ENCODE results near the gene NEUROG2.
"Not testable (repeated sequence)": the region's sequence is repeated elsewhere in the genome, so short reads cannot be mapped to it uniquely, and the experiment has no call there.

NEUROG2 gene
- 0 to 0.10 (median 0) reads per million in 4 experiments for total RNA-seq

DNA sequence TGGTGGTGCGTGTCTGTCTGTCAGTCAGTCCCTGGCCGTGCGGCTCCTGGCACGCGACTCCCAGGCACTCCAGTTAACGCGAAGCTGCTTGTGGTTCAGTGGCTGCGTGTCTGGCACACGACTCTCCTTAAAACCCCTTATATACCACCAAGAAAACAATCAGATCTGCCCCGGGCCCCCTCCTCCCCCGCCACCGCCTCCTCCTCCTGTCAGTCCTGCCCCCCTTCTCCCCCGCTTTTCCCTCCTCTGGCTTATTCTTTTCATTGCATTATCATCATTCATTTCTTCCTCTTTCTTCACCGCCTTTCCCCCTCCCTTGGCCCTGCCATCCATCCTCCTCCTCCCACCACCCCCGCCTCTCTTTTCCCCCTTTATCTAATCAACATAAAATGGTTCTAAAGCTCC lies at the start of gene NEUROG2:
Gene NEUROG2 (minus strand): TSS at position 115 of the 405 bp plus-strand sequence. CDS start 705 bp downstream, outside the sequence.
- DNase-seq: no peak

GRCh38 chr4:112564706-112565270 lies 48.8 kb upstream of the NEUROG2 start:
- DNase-seq: no peak

- no peak for DNase-seq
These were observed 47.6 kb upstream of the NEUROG2 start for GRCh38 chr4:112563431-112564200.

- DNase-seq: no peak
These were observed 46.4 kb upstream of the NEUROG2 start for GRCh38 chr4:112562254-112562879.

DNA sequence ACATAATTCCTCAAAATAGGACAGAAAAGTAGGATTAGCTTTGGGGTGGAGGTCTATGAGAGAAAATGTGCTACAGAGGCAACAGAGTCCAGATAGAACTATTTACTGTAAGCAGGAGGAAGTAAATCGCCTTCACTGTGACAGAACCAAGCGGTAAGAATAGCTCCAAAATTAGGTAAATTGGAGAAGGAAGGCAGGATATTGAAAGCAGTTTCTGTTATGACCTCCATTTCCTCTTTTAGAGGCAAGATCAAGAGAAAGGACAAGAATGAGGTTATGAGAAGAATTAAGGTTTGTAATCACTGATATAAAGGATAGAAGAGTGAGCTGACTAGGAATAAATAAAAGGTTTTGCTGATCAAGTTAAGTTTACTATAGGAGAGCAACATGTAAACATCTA lies 44.1 kb upstream of the NEUROG2 start:
- DNase-seq: no peak

DNA sequence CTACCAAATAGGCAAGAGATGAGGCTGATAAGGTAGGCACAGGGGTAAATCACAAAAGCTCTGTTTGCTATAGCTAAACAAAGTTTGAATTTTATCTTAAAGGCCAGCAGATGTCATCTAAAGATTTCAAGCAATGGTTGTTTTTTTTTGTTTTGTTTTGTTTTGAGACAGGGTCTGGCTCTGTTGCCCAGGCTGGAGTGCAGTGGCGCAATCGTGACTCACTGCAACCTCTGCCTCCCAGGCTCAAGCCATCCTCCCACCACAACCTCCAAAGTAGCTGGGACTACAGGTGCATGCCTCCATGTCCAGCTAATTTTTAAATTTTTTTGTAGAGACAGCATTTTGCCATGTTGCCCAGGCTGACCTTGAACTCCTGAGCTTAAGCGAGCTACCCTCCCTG lies 43.1 kb upstream of the NEUROG2 start:
- DNase-seq: no peak

GRCh38 chr4:112557676-112558411 lies 41.9 kb upstream of the NEUROG2 start:
- no peak for DNase-seq

DNA sequence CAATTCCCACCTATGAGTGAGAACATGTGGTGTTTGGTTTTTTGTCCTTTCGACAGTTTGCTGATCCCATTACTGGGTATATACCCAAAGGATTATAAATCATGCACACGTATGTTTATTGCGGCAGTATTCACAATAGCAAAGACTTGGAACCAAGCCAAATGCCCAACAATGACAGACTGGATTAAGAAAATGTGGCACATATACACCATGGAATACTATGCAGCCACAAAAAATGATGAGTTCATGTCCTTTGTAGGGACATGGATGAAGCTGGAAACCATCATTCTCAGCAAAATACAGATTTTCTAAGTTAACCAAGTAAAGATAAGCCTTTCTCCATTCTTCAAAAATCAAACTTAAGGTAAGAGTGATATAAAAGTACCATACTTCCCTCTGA lies 38.3 kb upstream of the NEUROG2 start:
- DNase-seq: not testable (repeated sequence)

GRCh38 chr4:112552668-112553067 lies 36.7 kb upstream of the NEUROG2 start:
- no peak for DNase-seq

DNA sequence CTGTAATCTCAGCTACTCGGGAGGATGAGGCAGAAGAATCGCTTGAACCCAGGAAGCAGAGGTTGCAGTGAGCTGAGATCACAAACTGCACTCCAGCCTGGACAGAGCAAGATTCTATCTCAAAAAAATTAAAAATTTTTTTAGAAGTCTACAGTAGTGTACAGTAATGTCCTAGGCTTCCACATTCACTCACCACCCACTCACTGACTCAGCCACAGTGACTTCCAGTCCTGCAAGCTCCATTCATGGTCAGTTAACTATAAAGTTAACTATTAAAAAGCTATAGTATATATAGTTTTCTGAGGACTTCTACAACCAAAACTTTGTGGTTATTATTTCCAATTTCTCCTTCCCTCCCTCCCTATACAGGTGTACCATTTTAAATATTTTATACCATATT lies 34.7 kb upstream of the NEUROG2 start:
- no peak for DNase-seq

GRCh38 chr4:112546476-112546875 lies 30.5 kb upstream of the NEUROG2 start:
- no peak for DNase-seq

DNA sequence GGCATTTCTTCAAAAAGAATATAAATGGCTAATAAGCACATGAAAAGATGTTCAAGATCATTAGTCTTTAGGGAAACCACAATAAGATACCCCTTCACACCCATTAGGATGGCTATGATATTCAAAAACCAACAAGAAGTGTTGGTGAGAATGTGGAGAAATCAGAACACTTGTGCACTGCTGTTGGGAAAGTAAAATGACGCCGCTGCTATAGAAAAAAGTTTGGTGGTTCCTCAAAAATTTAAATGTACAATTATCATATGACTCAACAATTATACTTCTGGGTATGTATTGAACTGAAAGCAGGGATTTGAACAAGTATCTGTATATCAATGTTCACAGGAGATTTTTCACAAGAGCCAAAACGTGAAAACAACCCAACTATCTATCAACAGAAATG lies 29.4 kb upstream of the NEUROG2 start:
- no peak for DNase-seq

GRCh38 chr4:112540695-112541094 lies 24.7 kb upstream of the NEUROG2 start:
- no peak for DNase-seq

- no peak for DNase-seq
These were observed 20.1 kb upstream of the NEUROG2 start for GRCh38 chr4:112536123-112536522.

DNA sequence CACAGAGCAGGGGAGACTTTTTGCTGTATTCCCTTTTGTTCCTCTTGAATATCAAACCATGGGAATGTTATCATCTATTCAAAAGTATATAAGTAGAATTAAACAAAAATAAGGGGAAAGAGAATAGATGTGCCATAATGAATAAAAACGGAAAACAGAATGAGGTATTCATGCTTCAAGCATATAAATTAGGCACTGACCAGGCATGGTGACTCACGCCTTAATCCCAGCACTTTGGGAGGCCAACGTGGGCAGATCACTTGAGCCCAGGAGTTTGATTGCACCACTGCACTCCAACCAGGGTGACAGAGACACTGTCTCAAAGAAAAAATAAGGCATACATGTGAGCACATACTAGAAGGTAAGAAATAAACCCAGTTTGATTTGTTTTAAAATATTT lies 16.3 kb upstream of the NEUROG2 start:
- no peak for DNase-seq

DNA sequence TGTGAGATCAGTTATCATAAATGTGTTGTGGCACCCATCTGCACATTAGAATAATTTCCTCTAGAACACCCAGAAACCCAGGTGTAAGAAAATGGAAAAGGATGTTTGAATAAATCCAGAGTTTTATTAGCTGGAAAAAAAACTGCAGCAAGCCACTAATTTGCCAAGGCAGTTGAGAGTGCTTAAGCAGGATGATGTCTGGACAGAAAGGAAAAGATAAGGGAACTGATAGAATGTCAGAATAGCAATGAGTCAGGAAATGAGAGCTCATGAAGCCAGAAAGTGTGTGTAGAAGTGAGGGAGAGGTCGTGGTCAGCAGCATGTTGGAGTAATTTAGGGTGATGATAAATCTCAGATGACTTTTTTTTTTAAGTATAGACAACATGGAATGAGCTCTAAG lies 15.2 kb upstream of the NEUROG2 start:
- DNase-seq: no peak

DNA sequence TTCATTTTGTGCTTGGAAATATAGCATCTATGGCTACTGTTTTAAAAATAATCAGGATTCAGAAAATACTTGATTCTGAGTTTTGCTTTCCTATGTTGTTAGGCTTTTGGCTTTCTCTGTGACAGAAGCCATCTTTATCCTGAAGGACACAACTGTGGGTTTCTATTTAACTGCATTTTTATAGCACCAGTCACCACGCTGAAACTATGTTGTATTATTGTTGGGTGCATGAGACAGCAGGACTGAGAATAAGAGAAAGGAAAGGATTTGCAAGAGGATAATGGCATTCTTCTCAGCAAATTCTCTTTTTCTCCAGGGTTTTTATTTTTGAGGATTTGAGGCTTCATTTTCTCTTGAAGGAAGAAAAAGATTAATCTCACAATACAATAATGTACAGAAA lies 10.1 kb upstream of the NEUROG2 start:
- DNase-seq: no peak

DNA sequence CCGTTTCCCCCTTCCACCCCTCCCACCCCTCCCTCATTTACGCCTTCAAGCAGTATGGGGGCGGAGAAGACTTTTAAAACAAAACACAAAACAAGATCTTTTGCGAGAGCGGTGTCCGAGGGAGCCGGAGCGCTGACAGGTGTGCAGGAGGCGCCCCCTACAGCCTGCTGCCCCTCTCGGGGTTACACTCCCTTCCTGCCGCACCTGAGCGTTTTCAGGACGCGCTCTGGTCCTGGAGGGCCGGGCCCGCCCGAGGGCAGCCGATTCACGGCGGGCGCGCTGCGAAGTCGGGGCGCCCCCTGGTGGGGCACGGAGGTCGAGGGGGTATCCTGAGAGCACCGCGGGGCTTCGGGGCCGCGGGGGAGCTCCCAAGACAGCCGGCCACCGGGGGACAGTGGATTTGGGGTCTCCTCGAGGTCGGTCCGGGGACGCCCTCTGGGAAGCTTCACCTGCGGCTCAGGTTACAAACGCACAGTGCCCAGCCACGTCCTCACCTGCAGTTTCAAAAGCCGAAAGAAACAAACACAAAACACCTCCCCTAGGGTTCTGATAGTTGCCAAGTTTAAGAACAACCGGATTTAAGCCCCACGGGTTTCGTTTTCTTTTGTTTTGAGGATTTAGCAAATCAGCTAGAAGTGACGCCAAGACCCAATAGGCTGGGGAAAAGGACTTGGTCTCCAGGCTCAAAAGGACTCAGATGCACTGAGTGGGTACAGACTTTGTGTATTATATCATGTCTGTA lies 8.0 kb upstream of the NEUROG2 start:
- peak; percentile 60 for DNase-seq

DNA sequence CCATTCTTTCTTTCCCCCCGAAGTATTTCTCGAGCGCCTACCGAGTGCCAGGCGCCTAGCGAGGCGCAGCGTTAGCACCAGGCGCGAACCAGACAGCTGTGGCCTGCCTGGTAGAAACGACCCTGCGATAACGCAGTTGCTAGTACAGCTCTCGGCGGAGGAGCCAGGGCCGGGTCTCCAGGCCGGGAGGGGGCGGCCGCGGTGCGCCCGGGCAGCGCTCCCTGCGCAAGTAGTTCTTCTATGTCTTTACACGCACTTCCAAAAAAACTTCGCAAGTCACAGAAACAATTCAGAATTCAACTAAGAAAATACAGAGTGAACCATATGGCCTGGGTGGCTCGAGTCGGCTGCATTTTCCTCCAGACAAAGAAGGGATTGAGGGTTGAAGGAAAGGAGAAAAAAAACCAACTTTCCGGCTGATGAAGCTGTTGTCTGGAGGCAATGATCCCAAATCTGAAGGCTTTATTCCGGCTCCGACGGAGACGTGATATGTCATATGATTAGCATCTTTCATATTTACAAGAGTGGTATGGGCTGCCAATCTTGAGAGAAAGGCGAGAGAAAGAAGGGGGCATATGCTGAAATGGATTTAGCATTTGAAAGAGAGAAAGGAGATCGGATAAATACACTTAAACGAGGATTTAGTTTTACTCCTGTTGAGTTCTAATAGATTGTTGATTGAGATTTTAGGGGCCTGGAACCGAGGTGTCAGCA lies 7.2 kb upstream of the NEUROG2 start:
- DNase-seq: no peak

GRCh38 chr4:112522431-112522830 lies 6.5 kb upstream of the NEUROG2 start:
- not testable (repeated sequence) for DNase-seq

DNA sequence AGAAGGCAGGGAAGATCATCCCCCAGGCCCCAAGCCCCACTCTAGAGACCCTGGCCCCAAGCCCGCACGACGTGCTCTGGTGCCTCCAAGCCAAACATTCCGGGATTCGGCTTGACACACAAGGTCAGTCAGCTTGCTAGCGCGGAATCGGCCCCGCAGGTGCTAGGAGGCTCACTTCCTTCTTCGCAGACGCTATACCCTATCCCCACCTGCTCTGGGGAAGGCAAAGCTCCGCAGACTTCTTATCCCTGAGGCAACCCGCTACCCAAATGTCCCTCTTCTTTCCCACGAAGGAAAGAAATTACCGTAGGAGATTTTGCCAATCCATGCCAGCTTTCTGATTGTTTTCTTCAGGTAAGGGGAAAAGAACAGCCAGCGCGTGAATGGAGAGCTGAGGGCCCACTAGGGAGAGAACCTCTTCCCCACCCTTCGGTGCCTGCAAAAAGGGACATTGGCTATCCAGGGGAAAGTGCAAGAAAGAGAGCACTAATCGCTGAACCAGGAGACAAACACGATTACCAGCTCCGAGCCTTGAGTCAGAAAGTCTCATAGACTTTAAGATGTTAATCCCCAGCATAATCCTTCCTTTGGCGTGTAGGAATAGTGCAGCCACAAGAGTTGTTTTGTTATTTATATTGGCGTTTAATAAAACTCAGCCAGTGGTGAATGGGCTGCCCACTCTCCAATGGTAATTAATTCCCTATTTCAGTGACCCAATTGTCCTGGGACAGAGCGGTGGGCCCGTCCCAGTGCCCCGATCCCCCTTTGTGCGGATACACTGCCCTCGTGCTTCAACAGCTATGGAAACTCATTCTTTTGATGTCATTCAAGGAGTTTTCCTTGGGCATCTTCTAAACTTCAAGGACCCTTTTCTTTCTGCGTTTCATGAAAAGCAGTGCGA lies 5.4 kb upstream of the NEUROG2 start:
- DNase-seq: no peak

All from effector CD8-positive, alpha-beta T cell (primary cell).